GM06990 (cell line): ENCODE measurements around the gene PALB2.
"Not testable (repeated sequence)": the region's sequence is repeated elsewhere in the genome, so short reads cannot be mapped to it uniquely, and the experiment has no call there.

ENCODE experiments used
- DNase-seq: peaks from one replicate; pipeline ENCODE4 v3.0.0-alpha.2; 2011; ENCODE audit not compliant: insufficient read length; ENCODE audit errors: extremely low read depth
- H3K27me3 ChIP-seq: replicated peaks from 2 replicates; pipeline ENCODE4 v1.6.0; 2011; ENCODE audit warnings: low read length; ENCODE audit not compliant: control insufficient read depth, insufficient read depth
- H3K36me3 ChIP-seq: 2 replicates; pipeline ENCODE4 v1.5.1; 2011; ENCODE audit warnings: low read length; ENCODE audit not compliant: control insufficient read depth, insufficient read depth
- H3K4me3 ChIP-seq: replicated peaks from 2 replicates; pipeline ENCODE4 v1.5.1; 2011; ENCODE audit warnings: low read depth, mild to moderate bottlenecking, control low read depth, low read length
- CTCF ChIP-seq: IDR thresholded peaks from 2 replicates; pipeline ENCODE4 v1.5.1; 2011; ENCODE audit warnings: low read length, control low read depth, mild to moderate bottlenecking, inconsistent platforms; ENCODE audit not compliant: insufficient read depth, poor library complexity, severe bottlenecking

Gene PALB2

DNA sequence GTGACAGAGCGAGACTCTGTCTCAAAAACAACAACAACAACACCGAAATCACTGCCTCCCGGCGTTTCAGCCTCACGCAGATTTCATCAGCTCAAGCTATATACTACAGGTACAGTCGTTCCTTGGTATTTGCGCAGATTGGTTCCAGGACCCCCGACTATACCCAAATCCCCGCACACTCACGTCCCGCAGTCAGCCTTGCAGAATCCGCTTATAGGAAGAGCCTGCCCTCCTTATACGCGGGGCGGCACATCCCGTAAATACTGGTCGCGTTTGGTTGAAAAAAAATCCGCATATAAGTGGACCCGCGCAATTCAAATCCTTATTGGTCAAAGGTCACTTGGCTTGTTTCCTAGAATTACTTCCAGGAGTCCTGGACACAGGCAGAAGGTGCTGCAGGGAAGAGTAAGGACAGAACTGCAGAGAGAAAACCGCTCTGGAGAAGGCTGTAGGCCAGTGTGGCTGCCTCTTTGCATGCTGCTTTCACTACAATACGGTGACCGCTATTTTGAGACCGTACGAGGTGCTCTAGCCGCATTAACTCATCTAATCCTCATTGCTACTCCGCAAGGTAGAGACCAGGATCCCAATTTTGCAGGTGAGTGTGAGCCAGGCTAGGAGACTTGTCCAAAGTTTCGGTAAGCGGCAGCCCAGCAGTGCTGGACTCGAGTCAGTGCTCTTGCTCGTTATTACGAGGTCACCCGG, 45.7 kb downstream of the PALB2 start:
- Histone ChIP-seq H3K27me3 (no peaks in the 10 kb centered on the region), H3K36me3 (peaks cover 13% of the 10 kb centered on the region), H3K4me3 (peak overlapping the region; percentile 99)
- TF ChIP-seq CTCF = no peak
- DNase-seq = no peak

DNA sequence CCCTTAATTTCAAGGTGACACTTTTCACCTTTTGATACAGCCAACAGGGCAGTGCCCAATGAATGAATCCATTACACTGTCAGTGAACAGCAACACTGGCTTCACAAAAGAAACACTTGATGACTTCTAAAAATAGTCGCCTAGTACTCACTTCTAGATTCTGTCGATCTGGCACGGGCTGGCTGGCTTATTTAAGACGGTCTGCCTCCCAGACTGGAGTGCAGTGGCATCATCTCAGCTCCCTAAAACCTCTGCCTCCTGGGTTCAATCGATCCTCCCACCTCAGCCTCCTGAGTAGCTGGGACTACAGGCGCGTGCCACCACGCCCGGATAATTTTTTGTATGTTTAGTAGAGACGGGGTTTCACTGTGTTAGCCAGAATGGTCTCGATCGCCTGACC, 46.9 kb downstream of the PALB2 start:
- TF ChIP-seq CTCF = no peak
- DNase-seq = no peak
- Histone ChIP-seq H3K27me3 (no peaks in the 10 kb centered on the region), H3K4me3 (no peak overlapping the region), H3K36me3 (peaks cover 17% of the 10 kb centered on the region)

GRCh38 chr16:23590181-23590580, 50.9 kb downstream of the PALB2 start:
- Histone ChIP-seq H3K36me3 (peaks cover 22% of the 10 kb centered on the region), H3K27me3 (no peaks in the 10 kb centered on the region), H3K4me3 (no peak overlapping the region)
- no peak for DNase-seq
- TF ChIP-seq CTCF = no peak

- TF ChIP-seq CTCF = no peak
- no peaks in the 10 kb centered on the region for H3K27me3 ChIP-seq
- DNase-seq = no peak
- H3K36me3 ChIP-seq = peaks cover 25% of the 10 kb centered on the region
- no peak overlapping the region for H3K4me3 ChIP-seq
These were observed 53.4 kb downstream of the PALB2 start for GRCh38 chr16:23587726-23588125.

GRCh38 chr16:23584186-23585076, 56.7 kb downstream of the PALB2 start:
- DNase-seq = no peak
- Histone ChIP-seq H3K36me3 (peaks cover 15% of the 10 kb centered on the region), H3K4me3 (no peak overlapping the region), H3K27me3 (no peaks in the 10 kb centered on the region)
- no peak for TF ChIP-seq CTCF

GRCh38 chr16:23583271-23583670, 57.8 kb downstream of the PALB2 start:
- not testable (repeated sequence) for DNase-seq, H3K27me3 ChIP-seq, H3K4me3 ChIP-seq
- peaks cover 15% of the 10 kb centered on the region for H3K36me3 ChIP-seq
